Lung (tissue), 12 donors: ENCODE data around the gene THRB. TPM values are rescaled to one million over a fixed set of nuclear protein-coding genes. Genes with fewer than 3 reads are reported as not detected.

Experiments used
- ATAC-seq: fragments of 200-7000 bp; cut with Tn5 transposase; one replicate; pipeline ENCODE4 v1.9.1; 2020; ENCODE audit warnings: moderate number of reproducible peaks; ENCODE audit not compliant: insufficient read depth, low FRiP score
- DNase-seq, 3 donors: peaks; one replicate each; pipeline ENCODE4 v3.0.0-alpha.2; 2013 to 2017
- H3K27ac ChIP-seq, 2 donors: one replicate each; pipeline ENCODE4 v1.5.1; 2013; ENCODE audit warnings: mild to moderate bottlenecking in 2 of 2, moderate library complexity in 2 of 2, control low read depth in 1 of 2, inconsistent platforms in 1 of 2, low read depth in 1 of 2, low read length in 1 of 2
- H3K27me3 ChIP-seq, 3 donors: one replicate each; pipeline ENCODE4 v1.5.1; 2013; ENCODE audit warnings: low read length in 2 of 3; ENCODE audit not compliant: control insufficient read depth in 3 of 3, insufficient read depth in 3 of 3
- H3K36me3 ChIP-seq, 4 donors: one replicate each; pipeline ENCODE4 v1.5.1; 2013; ENCODE audit warnings: low read length in 4 of 4, mild to moderate bottlenecking in 1 of 4, moderate library complexity in 1 of 4; ENCODE audit not compliant: control insufficient read depth in 4 of 4, insufficient read depth in 4 of 4
- H3K4me1 ChIP-seq, 5 donors: one replicate each; pipeline ENCODE4 v1.5.1; 2013; ENCODE audit warnings: low read length in 5 of 5, mild to moderate bottlenecking in 2 of 5, moderate library complexity in 1 of 5; ENCODE audit not compliant: control insufficient read depth in 5 of 5, insufficient read depth in 5 of 5
- H3K4me3 ChIP-seq: one replicate; pipeline ENCODE4 v1.5.1; 2013; ENCODE audit warnings: mild to moderate bottlenecking, control low read depth, moderate library complexity
- H3K9ac ChIP-seq, 2 donors: one replicate each; pipeline ENCODE4 v1.5.1; 2013; ENCODE audit warnings: low read length in 2 of 2, control low read depth in 1 of 2; ENCODE audit not compliant: insufficient read depth in 1 of 2
- H3K9me3 ChIP-seq, 4 donors: one replicate each; pipeline ENCODE4 v1.5.1; 2013; ENCODE audit warnings: low read length in 3 of 4, mild to moderate bottlenecking in 1 of 4, moderate library complexity in 1 of 4; ENCODE audit not compliant: control insufficient read depth in 4 of 4, insufficient read depth in 3 of 4
- WGBS, 2 donors: extraction: QIAGEN DNeasy Blood & Tissue Kit; methylation state at CpG; one replicate each; pipeline ENCODE4 v1.1.7; 2013; 5-methylcytosine and 5-hydroxymethylcytosine counted together
- polyA plus RNA-seq, 2 donors: library from polyadenylated mRNA; stranded (reverse); fragments of 200-250 nt; gene quantifications; one replicate each; pipeline ENCODE4 v1.2.1, GENCODE V29; 2013
- total RNA-seq, 2 donors: library from RNA; depleted of rRNA in 1 of 2; stranded (reverse); fragments of >200 nt in 1 of 2; gene quantifications; one replicate each; pipeline ENCODE4 v1.2.1, GENCODE V29; 2014 to 2021
- TF ChIP-seq, protein P1 (sequence below): IDR thresholded peaks from 2 replicates; pipeline ENCODE4 v1.5.1; 2012; ENCODE audit warnings: mild to moderate bottlenecking; ENCODE audit errors: control extremely low read depth, extremely low read depth
- donor health status: control.
- donor health status: control.
- donor health status: Bipolar disorder and iron deficiency.
- donor health status: healthy.
- donor health status: DM: yes; HTN: yes; CAD: no.

The THRB gene
- total and polyA plus RNA-seq, 4 donors, result 2.1 to 23.5 (median 6.1) TPM

DNA sequence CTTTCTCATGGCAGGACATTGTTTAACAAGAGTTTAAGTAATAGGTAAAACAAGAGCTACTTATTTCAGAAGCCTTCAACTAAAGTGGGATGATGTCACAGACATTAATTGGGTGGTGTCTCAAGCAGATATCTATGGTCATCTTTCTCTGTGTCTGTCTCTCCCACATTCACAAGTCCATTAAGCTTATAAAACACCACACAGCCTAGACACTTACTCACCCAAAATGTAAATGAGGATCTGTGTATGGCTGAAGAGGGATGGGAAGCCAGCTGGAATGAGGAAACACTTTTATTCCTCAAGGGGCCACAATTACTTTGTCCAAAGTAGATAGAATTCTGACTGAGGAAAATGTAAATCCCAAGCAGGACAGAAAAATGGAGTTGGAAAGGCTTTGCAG is 183.8 kb downstream of the THRB start:
- Histone ChIP-seq H3K4me1 (peaks cover 0 to 11% (median 5%) of the 10 kb centered on the region in 5 donors), H3K27me3 (no peaks in the 10 kb centered on the region), H3K27ac (no peak overlapping the region), H3K36me3 (peaks cover 0 to 4% (median under 1%) of the 10 kb centered on the region in 4 donors), H3K9me3 (no peaks in the 10 kb centered on the region), H3K9ac (no peak overlapping the region), H3K4me3 (no peak overlapping the region)
- ATAC-seq (no peak), DNase-seq (no peak)
- TF ChIP-seq, protein P1, sequence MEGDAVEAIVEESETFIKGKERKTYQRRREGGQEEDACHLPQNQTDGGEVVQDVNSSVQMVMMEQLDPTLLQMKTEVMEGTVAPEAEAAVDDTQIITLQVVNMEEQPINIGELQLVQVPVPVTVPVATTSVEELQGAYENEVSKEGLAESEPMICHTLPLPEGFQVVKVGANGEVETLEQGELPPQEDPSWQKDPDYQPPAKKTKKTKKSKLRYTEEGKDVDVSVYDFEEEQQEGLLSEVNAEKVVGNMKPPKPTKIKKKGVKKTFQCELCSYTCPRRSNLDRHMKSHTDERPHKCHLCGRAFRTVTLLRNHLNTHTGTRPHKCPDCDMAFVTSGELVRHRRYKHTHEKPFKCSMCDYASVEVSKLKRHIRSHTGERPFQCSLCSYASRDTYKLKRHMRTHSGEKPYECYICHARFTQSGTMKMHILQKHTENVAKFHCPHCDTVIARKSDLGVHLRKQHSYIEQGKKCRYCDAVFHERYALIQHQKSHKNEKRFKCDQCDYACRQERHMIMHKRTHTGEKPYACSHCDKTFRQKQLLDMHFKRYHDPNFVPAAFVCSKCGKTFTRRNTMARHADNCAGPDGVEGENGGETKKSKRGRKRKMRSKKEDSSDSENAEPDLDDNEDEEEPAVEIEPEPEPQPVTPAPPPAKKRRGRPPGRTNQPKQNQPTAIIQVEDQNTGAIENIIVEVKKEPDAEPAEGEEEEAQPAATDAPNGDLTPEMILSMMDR, result no peak

DNA sequence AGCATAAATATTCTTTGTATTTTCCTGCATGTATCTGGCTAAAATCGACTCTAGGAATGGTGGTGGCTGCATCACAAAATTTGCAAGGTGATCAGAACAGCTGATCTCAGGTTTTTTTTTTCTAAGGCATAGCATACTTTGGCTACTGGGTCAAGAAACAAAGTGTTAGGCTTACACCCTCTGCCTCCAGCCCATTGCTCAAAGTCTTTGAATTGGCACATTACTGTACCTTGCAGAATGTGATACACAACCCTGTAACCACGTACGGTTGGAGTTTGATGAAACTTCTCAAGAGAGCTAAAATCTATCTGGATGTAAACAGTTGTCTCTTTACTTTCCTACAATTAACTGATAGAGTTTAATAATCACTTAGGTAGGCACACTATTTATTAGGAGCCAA is 188.1 kb downstream of the THRB start:
- Histone ChIP-seq H3K4me3 (no peak overlapping the region), H3K36me3 (no peaks in the 10 kb centered on the region), H3K27me3 (no peaks in the 10 kb centered on the region), H3K27ac (no peak overlapping the region), H3K9ac (no peak overlapping the region), H3K4me1 (peaks cover 0 to 18% (median 5%) of the 10 kb centered on the region in 5 donors), H3K9me3 (no peaks in the 10 kb centered on the region)
- TF ChIP-seq, protein P1, result no peak
- no peak for ATAC-seq
- DNase-seq, result no peak
- WGBS, 2 donors, result 70 to 74% methylated on average over 3 of the region's 3 CpGs

DNA sequence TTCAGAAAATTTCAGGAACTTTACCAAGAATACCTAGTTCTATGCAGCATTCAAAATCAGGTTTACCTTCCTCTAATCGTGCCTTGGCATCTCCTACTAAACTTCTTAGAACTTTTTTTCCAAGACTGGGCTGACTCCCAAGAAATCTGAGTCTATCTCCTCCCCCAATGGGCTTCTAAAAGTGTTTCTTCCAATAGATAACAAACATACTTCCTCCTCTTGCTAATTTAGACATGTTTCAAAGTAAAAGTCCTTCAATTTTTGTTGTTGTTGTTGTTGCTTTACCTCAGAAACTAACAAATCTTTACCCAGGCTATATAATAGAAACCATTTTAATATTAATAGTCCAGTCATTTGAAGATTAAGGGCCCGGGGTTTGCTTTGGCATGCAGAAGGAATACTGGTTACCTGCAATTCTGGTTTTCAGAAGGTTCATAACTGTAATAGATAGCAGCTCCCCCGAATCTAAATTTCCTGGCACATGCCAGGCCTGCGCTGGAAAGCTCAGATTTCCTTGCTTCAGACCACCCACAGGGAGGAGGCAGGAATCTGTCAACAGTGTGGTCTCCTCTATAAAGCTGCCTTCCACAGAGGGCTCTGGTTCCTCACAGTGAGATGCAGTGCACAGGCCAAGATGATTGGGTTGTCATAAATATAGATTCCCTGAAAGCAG is 188.7 kb downstream of the THRB start:
- TF ChIP-seq, protein P1, result no peak
- DNase-seq (peak; percentile 75 to 90 (median 87)), ATAC-seq (no peak)
- Histone ChIP-seq H3K27ac (no peak overlapping the region), H3K4me3 (no peak overlapping the region), H3K9me3 (no peaks in the 10 kb centered on the region), H3K9ac (no peak overlapping the region), H3K27me3 (no peaks in the 10 kb centered on the region), H3K4me1 (peaks cover under 1 to 18% (median 5%) of the 10 kb centered on the region in 5 donors), H3K36me3 (no peaks in the 10 kb centered on the region)
- 31 to 45% methylated on average over 4 of the region's 4 CpGs for WGBS, 2 donors
